MCF 10A (cell line): ENCODE measurements around the gene PPP2R5C. TPM values are rescaled to one million over a fixed set of nuclear protein-coding genes. Genes with fewer than 3 reads are reported as not detected.

Experiments
- BruUV-seq: library from RNA; stranded (reverse); fragments of 400-500 nt; replicated peaks from 2 replicates; lab custom pipeline; 2021; lab: Mats Ljungman, UMichigan
- CTCF ChIA-PET: fragments of 300-600 bp; sonication (Branson Sonifier 250); formaldehyde crosslinking; extraction: SDS; loops from one replicate; lab custom pipeline; 2021; ENCODE audit warnings: antibody characterized with exemption, inconsistent platforms; lab: Yijun Ruan, JAX
- POLR2A ChIA-PET: fragments of 300-600, 350-650 bp; sonication (Branson Sonifier 250); formaldehyde crosslinking; extraction: SDS; loops from one replicate; lab custom pipeline; 2020; ENCODE audit warnings: antibody characterized with exemption, inconsistent platforms; lab: Yijun Ruan, JAX
- DNase-seq: peaks from one replicate; pipeline ENCODE4 v3.0.0-alpha.2; 2018; ENCODE audit not compliant: unreplicated experiment
- H3K27ac Mint-ChIP-seq: one replicate; pipeline ENCODE4 v1.8.0; 2022; ENCODE audit warnings: mild to moderate bottlenecking, low read depth, mixed read lengths; ENCODE audit not compliant: unreplicated experiment
- H3K27me3 Mint-ChIP-seq: one replicate; pipeline ENCODE4 v1.8.0; 2022; ENCODE audit warnings: mixed read lengths; ENCODE audit not compliant: insufficient read depth, unreplicated experiment
- H3K36me3 Mint-ChIP-seq: one replicate; pipeline ENCODE4 v1.8.0; 2022; ENCODE audit warnings: mild to moderate bottlenecking, moderate library complexity, mixed read lengths; ENCODE audit not compliant: insufficient read depth, unreplicated experiment
- H3K4me1 Mint-ChIP-seq: one replicate; pipeline ENCODE4 v1.8.0; 2022; ENCODE audit warnings: mixed read lengths; ENCODE audit not compliant: insufficient read depth, unreplicated experiment
- H3K4me3 Mint-ChIP-seq: one replicate; pipeline ENCODE4 v1.8.0; 2022; ENCODE audit warnings: mild to moderate bottlenecking, moderate library complexity, mixed read lengths; ENCODE audit not compliant: unreplicated experiment
- H3K9me3 Mint-ChIP-seq: one replicate; pipeline ENCODE4 v1.8.0; 2022; ENCODE audit warnings: mixed read lengths; ENCODE audit not compliant: unreplicated experiment
- CTCF ChIP-seq: fragments of 200-600 bp; IDR thresholded peaks from one replicate; pipeline ENCODE4 v1.8.0; 2022; ENCODE audit warnings: antibody characterized with exemption, mild to moderate bottlenecking; ENCODE audit not compliant: unreplicated experiment
- intact Hi-C: fragments of 100-400 bp; cut with micrococcal nuclease; formaldehyde crosslinking; loops from 2 replicates; pipeline ENCODE4 v1.14.1; 2022
- total RNA-seq: library from RNA; stranded (reverse); gene quantifications from 2 replicates; pipeline ENCODE4 v1.2.3, GENCODE V29; 2022

The PPP2R5C gene
- total RNA-seq, 1 experiment from 2014 or later = 118 TPM

GRCh38 chr14:101855958-101856357 is 94.4 kb downstream of the PPP2R5C start:
- H3K4me1 Mint-ChIP-seq = peaks cover 27% of the 10 kb centered on the region
- POLR2A ChIA-PET = no interaction called here
- no peak overlapping the region for H3K4me3 Mint-ChIP-seq
- H3K9me3 Mint-ChIP-seq = no peaks in the 10 kb centered on the region
- intact Hi-C loops = no loop called here
- TF ChIP-seq CTCF = no peak
- BruUV-seq = no TSS peak
- CTCF ChIA-PET = interaction anchor here (1.2 kb wide), 1 partner anchor 86 kb away, joined by 3 read pairs; no protein-coding TSS in a partner anchor
- peak; percentile 20 for DNase-seq
- no peaks in the 10 kb centered on the region for H3K27me3 Mint-ChIP-seq
- peaks cover 20% of the 10 kb centered on the region for H3K36me3 Mint-ChIP-seq
- H3K27ac Mint-ChIP-seq = no peak overlapping the region

- Mint-ChIP-seq H3K27ac (no peak overlapping the region), H3K27me3 (no peaks in the 10 kb centered on the region), H3K36me3 (peaks cover 20% of the 10 kb centered on the region), H3K4me3 (no peak overlapping the region), H3K4me1 (peaks cover 27% of the 10 kb centered on the region), H3K9me3 (no peaks in the 10 kb centered on the region)
- ChIA-PET POLR2A (no interaction called here), CTCF (interaction anchor here (1.2 kb wide), 1 partner anchor 87 kb away, joined by 3 read pairs; no protein-coding TSS in a partner anchor)
- no peak for DNase-seq
- intact Hi-C loops = no loop called here
- BruUV-seq = no TSS peak
- TF ChIP-seq CTCF = no peak
Observed at GRCh38 chr14:101856536-101856935, 95.0 kb downstream of the PPP2R5C start.

- ChIA-PET POLR2A (no interaction called here), CTCF (no interaction called here)
- H3K4me1 Mint-ChIP-seq = peaks cover 27% of the 10 kb centered on the region
- H3K27ac Mint-ChIP-seq = no peak overlapping the region
- H3K9me3 Mint-ChIP-seq = no peaks in the 10 kb centered on the region
- intact Hi-C loops = no loop called here
- no peak overlapping the region for H3K4me3 Mint-ChIP-seq
- peaks cover 27% of the 10 kb centered on the region for H3K36me3 Mint-ChIP-seq
- no peaks in the 10 kb centered on the region for H3K27me3 Mint-ChIP-seq
- no peak for TF ChIP-seq CTCF
- no TSS peak for BruUV-seq
- DNase-seq = no peak
Observed at GRCh38 chr14:101857226-101857625, 95.7 kb downstream of the PPP2R5C start.

GRCh38 chr14:101858791-101859537 is 97.5 kb downstream of the PPP2R5C start:
- peak; percentile 9 for DNase-seq
- Mint-ChIP-seq H3K4me1 (peaks cover 20% of the 10 kb centered on the region), H3K4me3 (no peak overlapping the region), H3K36me3 (peaks cover 38% of the 10 kb centered on the region), H3K9me3 (no peaks in the 10 kb centered on the region), H3K27ac (peak overlapping the region; percentile 72), H3K27me3 (no peaks in the 10 kb centered on the region)
- intact Hi-C loops = no loop called here
- CTCF ChIA-PET = interaction anchor here (1.2 kb wide), 1 partner anchor 11 kb away, joined by 4 read pairs; no protein-coding TSS in a partner anchor
- BruUV-seq = no TSS peak
- POLR2A ChIA-PET = interaction anchor here (0.6 kb wide), 1 partner anchor 94 kb away, joined by 3 read pairs; no protein-coding TSS in a partner anchor
- TF ChIP-seq CTCF = no peak
